CD14-positive monocyte (primary cell): ENCODE measurements around the gene UPK1B. TPM values are rescaled to one million over a fixed set of nuclear protein-coding genes. Genes with fewer than 3 reads are reported as not detected.

ENCODE experiments used
- DNase-seq, 3 donors: peaks; one replicate each; pipeline ENCODE4 v3.0.0-alpha.2; 2011 to 2022
- H2AFZ ChIP-seq: 2 replicates; pipeline ENCODE4 v1.6.0; 2012; ENCODE audit warnings: mild to moderate bottlenecking, low read depth, low read length, inconsistent platforms; ENCODE audit not compliant: insufficient read depth, poor library complexity, severe bottlenecking
- H3K27ac ChIP-seq, 2 donors: 1 replicate in 1 of 2; 2 replicates in 1 of 2; pipeline ENCODE4 v1.5.1; 2012 to 2013; ENCODE audit warnings: low read length in 2 of 2, control low read depth in 1 of 2, inconsistent platforms in 1 of 2, low read depth in 1 of 2, mild to moderate bottlenecking in 1 of 2
- H3K27me3 ChIP-seq, 2 donors: one replicate each; pipeline versions ENCODE4 v1.6.0 to v1.6.1; 2011 to 2013; ENCODE audit warnings: low read length in 2 of 2; ENCODE audit not compliant: control insufficient read depth in 2 of 2, insufficient read depth in 2 of 2
- H3K36me3 ChIP-seq, 2 donors: replicated peaks in 1 of 2; 1 replicate in 1 of 2; 2 replicates in 1 of 2; pipeline versions ENCODE4 v1.5.1 to v1.6.1; 2012 to 2013; ENCODE audit warnings: low read length in 2 of 2, control low read depth in 1 of 2, inconsistent platforms in 1 of 2, mild to moderate bottlenecking in 1 of 2; ENCODE audit not compliant: insufficient read depth in 2 of 2, control insufficient read depth in 1 of 2
- H3K4me1 ChIP-seq, 2 donors: 1 replicate in 1 of 2; 2 replicates in 1 of 2; pipeline versions ENCODE4 v1.5.1 to v1.6.1; 2012 to 2013; ENCODE audit warnings: low read length in 2 of 2, control low read depth in 1 of 2, inconsistent platforms in 1 of 2, mild to moderate bottlenecking in 1 of 2, moderate library complexity in 1 of 2; ENCODE audit not compliant: insufficient read depth in 2 of 2, control insufficient read depth in 1 of 2
- H3K4me2 ChIP-seq: replicated peaks from 2 replicates; pipeline ENCODE3; 2012; ENCODE audit warnings: low read length, moderate library complexity, mild to moderate bottlenecking; ENCODE audit not compliant: poor library complexity, severe bottlenecking; ENCODE audit errors: extremely low read depth
- H3K4me3 ChIP-seq, 3 experiments: fragments of 200-600 bp in 1 of 3; sonication (generic) in 1 of 3; replicated peaks in 1 of 3; 1 replicate in 2 of 3; 2 replicates in 1 of 3; pipeline ENCODE4 v1.5.1; 2011 to 2013; ENCODE audit warnings: low read length in 3 of 3, mild to moderate bottlenecking in 3 of 3, control low read depth in 2 of 3, low read depth in 2 of 3, inconsistent platforms in 1 of 3, moderate library complexity in 1 of 3
- H3K79me2 ChIP-seq: 2 replicates; pipeline ENCODE4 v1.6.0; 2012; ENCODE audit warnings: mild to moderate bottlenecking, control low read depth, inconsistent platforms, low read length, moderate library complexity; ENCODE audit not compliant: insufficient read depth
- H3K9ac ChIP-seq: 2 replicates; pipeline ENCODE4 v1.6.0; 2017; ENCODE audit warnings: low read length, mild to moderate bottlenecking; ENCODE audit not compliant: insufficient read depth, poor library complexity, severe bottlenecking
- H3K9me3 ChIP-seq, 2 donors: replicated peaks in 1 of 2; 1 replicate in 1 of 2; 2 replicates in 1 of 2; pipeline versions ENCODE4 v1.5.1 to v1.6.1; 2012 to 2013; ENCODE audit warnings: low read length in 2 of 2, control low read depth in 1 of 2; ENCODE audit not compliant: control insufficient read depth in 1 of 2, insufficient read depth in 1 of 2
- H4K20me1 ChIP-seq: 2 replicates; pipeline ENCODE4 v1.6.0; 2012; ENCODE audit warnings: mild to moderate bottlenecking, low read length, control low read depth, moderate library complexity; ENCODE audit not compliant: insufficient read depth
- H3K27ac Mint-ChIP-seq, 7 donors: one replicate each; pipeline ENCODE4 v1.8.0; 2020; ENCODE audit warnings: mild to moderate bottlenecking in 7 of 7, mixed read lengths in 7 of 7, moderate library complexity in 6 of 7, inconsistent platforms in 2 of 7
- H3K27me3 Mint-ChIP-seq, 3 donors: one replicate each; pipeline ENCODE4 v1.8.0; 2021 to 2022; ENCODE audit warnings: low read depth in 3 of 3, mild to moderate bottlenecking in 3 of 3, mixed read lengths in 3 of 3, moderate library complexity in 3 of 3, inconsistent platforms in 1 of 3
- H3K36me3 Mint-ChIP-seq, 2 donors: one replicate each; pipeline ENCODE4 v1.8.0; 2020; ENCODE audit warnings: mixed read lengths in 2 of 2, inconsistent platforms in 1 of 2, mild to moderate bottlenecking in 1 of 2
- H3K4me1 Mint-ChIP-seq: one replicate; pipeline ENCODE4 v1.8.0; 2020; ENCODE audit warnings: mild to moderate bottlenecking, mixed read lengths
- H3K4me3 Mint-ChIP-seq, 2 donors: one replicate each; pipeline ENCODE4 v1.8.0; 2020; ENCODE audit warnings: mild to moderate bottlenecking in 2 of 2, mixed read lengths in 2 of 2, moderate library complexity in 1 of 2
- H3K9me3 Mint-ChIP-seq, 7 donors: one replicate each; pipeline ENCODE4 v1.8.0; 2020 to 2022; ENCODE audit warnings: mixed read lengths in 7 of 7, mild to moderate bottlenecking in 6 of 7, moderate library complexity in 6 of 7, inconsistent platforms in 2 of 7
- WGBS: methylation state at CpG from one replicate; pipeline ENCODE4 v1.1.5; 2013; ENCODE audit warnings: missing lambda C conversion rate; ENCODE audit not compliant: insufficient coverage; 5-methylcytosine and 5-hydroxymethylcytosine counted together
- intact Hi-C, 2 donors: fragments of 100-400 bp; cut with micrococcal nuclease; formaldehyde crosslinking; loops; one replicate each; pipeline versions ENCODE4 v1.15.0 to v1.15.1; 2023
- polyA plus RNA-seq, 3 donors: library from polyadenylated mRNA; depleted of rRNA in 1 of 3; unstranded in 2 of 3; stranded (reverse) in 1 of 3; fragments of 300-500 nt in 2 of 3; fragments of >200 nt in 1 of 3; fragmentation: Illumina TruSeq in 2 of 3; gene quantifications; 1 replicate in 2 of 3; 2 replicates in 1 of 3; pipeline ENCODE4 v1.2.3, GENCODE V29; 2012 to 2021
- TF ChIP-seq, protein P1 (sequence below): fragments of 200-600 bp; IDR thresholded peaks from one replicate; pipeline ENCODE4 v1.8.0; 2022; ENCODE audit warnings: antibody characterized with exemption, mild to moderate bottlenecking

Gene UPK1B
- polyA plus RNA-seq, 3 donors: not detected

DNA sequence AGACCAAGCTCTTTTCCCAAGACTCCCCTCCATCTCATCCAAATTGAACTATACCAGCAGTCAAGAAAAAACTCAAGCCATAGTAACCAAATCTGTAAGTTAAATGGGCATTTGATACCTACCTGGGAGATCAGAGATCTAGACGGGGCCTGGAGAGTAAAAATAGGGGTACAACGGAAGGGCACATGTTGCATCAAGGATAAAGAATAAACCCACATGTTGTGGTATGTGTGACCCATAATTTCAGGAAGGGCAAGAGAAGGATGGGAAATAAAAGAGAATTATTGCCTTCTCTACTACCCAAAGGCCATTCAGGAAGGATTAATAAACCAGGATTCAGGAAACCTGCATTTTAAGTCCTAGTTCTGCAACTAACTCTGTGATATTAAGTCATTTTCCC lies 25.9 kb upstream of the UPK1B start:
- no peak overlapping the region for H3K4me3 ChIP-seq
- H3K4me1 ChIP-seq: no peaks in the 10 kb centered on the region
- 40% methylated on average over 2 of the region's 2 CpGs for WGBS
- H3K79me2 ChIP-seq: no peaks in the 10 kb centered on the region
- no peaks in the 10 kb centered on the region for H3K4me1 Mint-ChIP-seq
- H3K4me3 Mint-ChIP-seq: no peak overlapping the region
- no peak overlapping the region for H3K27ac ChIP-seq
- no peaks in the 10 kb centered on the region for H4K20me1 ChIP-seq
- H3K9me3 ChIP-seq: no peaks in the 10 kb centered on the region
- H3K27ac Mint-ChIP-seq: no peak overlapping the region
- no peak for DNase-seq
- H3K4me2 ChIP-seq: no peak overlapping the region
- intact Hi-C loops: no loop called here
- TF ChIP-seq, protein P1, sequence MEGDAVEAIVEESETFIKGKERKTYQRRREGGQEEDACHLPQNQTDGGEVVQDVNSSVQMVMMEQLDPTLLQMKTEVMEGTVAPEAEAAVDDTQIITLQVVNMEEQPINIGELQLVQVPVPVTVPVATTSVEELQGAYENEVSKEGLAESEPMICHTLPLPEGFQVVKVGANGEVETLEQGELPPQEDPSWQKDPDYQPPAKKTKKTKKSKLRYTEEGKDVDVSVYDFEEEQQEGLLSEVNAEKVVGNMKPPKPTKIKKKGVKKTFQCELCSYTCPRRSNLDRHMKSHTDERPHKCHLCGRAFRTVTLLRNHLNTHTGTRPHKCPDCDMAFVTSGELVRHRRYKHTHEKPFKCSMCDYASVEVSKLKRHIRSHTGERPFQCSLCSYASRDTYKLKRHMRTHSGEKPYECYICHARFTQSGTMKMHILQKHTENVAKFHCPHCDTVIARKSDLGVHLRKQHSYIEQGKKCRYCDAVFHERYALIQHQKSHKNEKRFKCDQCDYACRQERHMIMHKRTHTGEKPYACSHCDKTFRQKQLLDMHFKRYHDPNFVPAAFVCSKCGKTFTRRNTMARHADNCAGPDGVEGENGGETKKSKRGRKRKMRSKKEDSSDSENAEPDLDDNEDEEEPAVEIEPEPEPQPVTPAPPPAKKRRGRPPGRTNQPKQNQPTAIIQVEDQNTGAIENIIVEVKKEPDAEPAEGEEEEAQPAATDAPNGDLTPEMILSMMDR: no peak
- no peak overlapping the region for H3K9ac ChIP-seq
- peaks cover 0 to 1% (median 0%) of the 10 kb centered on the region in 7 donors for H3K9me3 Mint-ChIP-seq
- H3K27me3 ChIP-seq: no peaks in the 10 kb centered on the region
- H3K27me3 Mint-ChIP-seq: peaks cover 0 to 1% (median 0%) of the 10 kb centered on the region in 3 donors
- H3K36me3 ChIP-seq: no peaks in the 10 kb centered on the region
- no peaks in the 10 kb centered on the region for H3K36me3 Mint-ChIP-seq
- no peak overlapping the region for H2AFZ ChIP-seq

DNA sequence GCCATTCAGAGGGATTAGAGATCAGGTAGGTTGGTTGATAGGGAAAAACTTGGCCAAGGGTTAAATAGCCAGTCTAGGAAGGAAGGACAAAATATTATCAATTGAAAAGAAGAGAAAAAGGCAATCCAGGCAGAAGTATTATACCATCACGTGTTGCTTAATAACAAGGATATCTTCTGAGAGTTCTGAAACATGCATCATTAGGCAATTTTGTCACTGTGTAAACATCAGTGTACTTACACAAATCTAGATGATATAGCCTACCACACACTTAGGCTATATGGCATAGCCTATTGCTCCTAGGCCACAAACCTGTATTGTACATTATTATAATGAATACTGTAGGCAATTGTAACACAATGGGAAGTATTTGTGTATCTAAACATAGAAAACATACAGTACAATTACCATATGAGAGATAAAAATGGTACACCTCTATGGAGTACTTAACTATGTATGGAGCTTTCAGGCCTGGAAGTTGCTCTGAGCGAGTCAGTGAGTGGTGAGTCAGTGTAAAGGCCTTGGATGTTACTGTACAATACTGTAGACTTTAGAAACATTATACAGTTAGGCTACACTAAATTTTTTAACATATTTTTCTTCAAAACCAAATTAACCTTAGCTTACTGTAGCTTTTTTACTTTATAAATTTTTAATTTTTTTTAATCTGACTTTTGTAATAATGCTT lies 24.8 kb upstream of the UPK1B start:
- H4K20me1 ChIP-seq: no peaks in the 10 kb centered on the region
- DNase-seq: no peak
- H3K27me3 Mint-ChIP-seq: peaks cover 0 to 1% (median 0%) of the 10 kb centered on the region in 3 donors
- no peaks in the 10 kb centered on the region for H3K4me1 ChIP-seq
- intact Hi-C loops: no loop called here
- H2AFZ ChIP-seq: no peak overlapping the region
- no peak overlapping the region for H3K9ac ChIP-seq
- no peaks in the 10 kb centered on the region for H3K4me1 Mint-ChIP-seq
- no peaks in the 10 kb centered on the region for H3K36me3 ChIP-seq
- no peak overlapping the region for H3K4me3 Mint-ChIP-seq
- H3K9me3 Mint-ChIP-seq: peaks cover 0 to 4% (median 3%) of the 10 kb centered on the region in 7 donors
- H3K4me2 ChIP-seq: no peak overlapping the region
- H3K36me3 Mint-ChIP-seq: no peaks in the 10 kb centered on the region
- H3K27me3 ChIP-seq: no peaks in the 10 kb centered on the region
- no peak overlapping the region for H3K27ac Mint-ChIP-seq
- H3K79me2 ChIP-seq: no peaks in the 10 kb centered on the region
- H3K27ac ChIP-seq: no peak overlapping the region
- H3K9me3 ChIP-seq: no peaks in the 10 kb centered on the region
- no peak overlapping the region for H3K4me3 ChIP-seq
- no CpG with 5 or more reads among the region's 2 CpGs for WGBS
- TF ChIP-seq, protein P1: no peak
